ENCODE measurements around the gene GABBR2.
"Not testable (repeated sequence)": the region's sequence is repeated elsewhere in the genome, so short reads cannot be mapped to it uniquely, and the experiment has no call there.

Gene GABBR2

GRCh38 chr9:98516205-98516896 lies 192.4 kb downstream of the GABBR2 start:
- Histone ChIP-seq H3K9ac (ENCODE audit: low read depth, low read length) (no peak overlapping the region), H3K4me3 (ENCODE audit: low read length) (no peak overlapping the region), H3K9me3 (replicated peaks; ENCODE audit: low read length) (no peaks in the 10 kb centered on the region), H3K4me1 (ENCODE audit: control insufficient read depth, insufficient read depth, low read length) (peaks cover 13% of the 10 kb centered on the region), H3K27me3 (ENCODE audit: control insufficient read depth, insufficient read depth, low read length) (no peaks in the 10 kb centered on the region), H3K36me3 (ENCODE audit: insufficient read depth, low read length) (no peaks in the 10 kb centered on the region), H3K4me2 (ENCODE audit: low read length) (no peak overlapping the region)

- H3K9ac ChIP-seq (ENCODE audit: low read depth, low read length) = no peak overlapping the region
These were observed 193.1 kb downstream of the GABBR2 start for GRCh38 chr9:98515506-98516204.

GRCh38 chr9:98514841-98515240 lies 193.9 kb downstream of the GABBR2 start:
- Histone ChIP-seq H3K27me3 (ENCODE audit: control insufficient read depth, insufficient read depth, low read length) (no peaks in the 10 kb centered on the region), H3K4me2 (ENCODE audit: low read length) (no peak overlapping the region), H3K36me3 (ENCODE audit: insufficient read depth, low read length) (no peaks in the 10 kb centered on the region), H3K9me3 (replicated peaks; ENCODE audit: low read length) (no peaks in the 10 kb centered on the region), H3K9ac (ENCODE audit: low read depth, low read length) (no peak overlapping the region), H3K4me3 (ENCODE audit: low read length) (no peak overlapping the region), H3K4me1 (ENCODE audit: control insufficient read depth, insufficient read depth, low read length) (no peaks in the 10 kb centered on the region)

More at GRCh38 chr9:98515506-98516204, 193.1 kb downstream of the GABBR2 start:
- no peaks in the 10 kb centered on the region for H3K27me3 ChIP-seq (ENCODE audit: control insufficient read depth, insufficient read depth, low read length)
- H3K36me3 ChIP-seq (ENCODE audit: insufficient read depth, low read length) = no peaks in the 10 kb centered on the region
- H3K4me3 ChIP-seq (ENCODE audit: low read length) = no peak overlapping the region
- H3K4me1 ChIP-seq (ENCODE audit: control insufficient read depth, insufficient read depth, low read length) = peaks cover 6% of the 10 kb centered on the region
- no peak overlapping the region for H3K4me2 ChIP-seq (ENCODE audit: low read length)
- no peaks in the 10 kb centered on the region for H3K9me3 ChIP-seq (replicated peaks; ENCODE audit: low read length)

GRCh38 chr9:98508217-98508919 lies 200.4 kb downstream of the GABBR2 start:
- not testable (repeated sequence) for H3K4me2 ChIP-seq (ENCODE audit: low read length); H3K4me1 ChIP-seq (ENCODE audit: control insufficient read depth, insufficient read depth, low read length); H3K36me3 ChIP-seq (ENCODE audit: insufficient read depth, low read length); H3K9ac ChIP-seq (ENCODE audit: low read depth, low read length); H3K9me3 ChIP-seq (replicated peaks; ENCODE audit: low read length); H3K4me3 ChIP-seq (ENCODE audit: low read length)
- H3K27me3 ChIP-seq (ENCODE audit: control insufficient read depth, insufficient read depth, low read length) = peaks cover 10% of the 10 kb centered on the region

GRCh38 chr9:98506422-98507054 lies 202.2 kb downstream of the GABBR2 start:
- Histone ChIP-seq H3K9ac (ENCODE audit: low read depth, low read length) (no peak overlapping the region), H3K4me1 (ENCODE audit: control insufficient read depth, insufficient read depth, low read length) (peaks cover 14% of the 10 kb centered on the region), H3K4me2 (ENCODE audit: low read length) (no peak overlapping the region), H3K36me3 (ENCODE audit: insufficient read depth, low read length) (no peaks in the 10 kb centered on the region), H3K4me3 (ENCODE audit: low read length) (no peak overlapping the region), H3K27me3 (ENCODE audit: control insufficient read depth, insufficient read depth, low read length) (peaks cover 10% of the 10 kb centered on the region), H3K9me3 (replicated peaks; ENCODE audit: low read length) (no peaks in the 10 kb centered on the region)

- Histone ChIP-seq H3K4me1 (ENCODE audit: control insufficient read depth, insufficient read depth, low read length) (peaks cover 14% of the 10 kb centered on the region), H3K36me3 (ENCODE audit: insufficient read depth, low read length) (no peaks in the 10 kb centered on the region), H3K4me3 (ENCODE audit: low read length) (no peak overlapping the region), H3K4me2 (ENCODE audit: low read length) (no peak overlapping the region), H3K9ac (ENCODE audit: low read depth, low read length) (no peak overlapping the region), H3K27me3 (ENCODE audit: control insufficient read depth, insufficient read depth, low read length) (peaks cover 10% of the 10 kb centered on the region), H3K9me3 (replicated peaks; ENCODE audit: low read length) (no peaks in the 10 kb centered on the region)
These were observed 204.1 kb downstream of the GABBR2 start for GRCh38 chr9:98504298-98505282.

- Histone ChIP-seq H3K36me3 (ENCODE audit: insufficient read depth, low read length) (no peaks in the 10 kb centered on the region), H3K4me1 (ENCODE audit: control insufficient read depth, insufficient read depth, low read length) (peaks cover 14% of the 10 kb centered on the region), H3K4me3 (ENCODE audit: low read length) (no peak overlapping the region), H3K27me3 (ENCODE audit: control insufficient read depth, insufficient read depth, low read length) (peaks cover 10% of the 10 kb centered on the region), H3K9me3 (replicated peaks; ENCODE audit: low read length) (no peaks in the 10 kb centered on the region), H3K4me2 (ENCODE audit: low read length) (no peak overlapping the region), H3K9ac (ENCODE audit: low read depth, low read length) (no peak overlapping the region)
These were observed 204.9 kb downstream of the GABBR2 start for GRCh38 chr9:98503867-98504266.

GRCh38 chr9:98502976-98503325 lies 205.8 kb downstream of the GABBR2 start:
- Histone ChIP-seq H3K27me3 (ENCODE audit: control insufficient read depth, insufficient read depth, low read length) (peaks cover 10% of the 10 kb centered on the region), H3K4me2 (ENCODE audit: low read length) (peak overlapping the region; percentile 17), H3K36me3 (ENCODE audit: insufficient read depth, low read length) (no peaks in the 10 kb centered on the region), H3K9me3 (replicated peaks; ENCODE audit: low read length) (no peaks in the 10 kb centered on the region), H3K4me1 (ENCODE audit: control insufficient read depth, insufficient read depth, low read length) (peaks cover 14% of the 10 kb centered on the region), H3K9ac (ENCODE audit: low read depth, low read length) (peak overlapping the region; percentile 46), H3K4me3 (ENCODE audit: low read length) (no peak overlapping the region)

- H3K4me1 ChIP-seq (ENCODE audit: control insufficient read depth, insufficient read depth, low read length) = peaks cover 14% of the 10 kb centered on the region
- H3K9me3 ChIP-seq (replicated peaks; ENCODE audit: low read length) = no peaks in the 10 kb centered on the region
- H3K36me3 ChIP-seq (ENCODE audit: insufficient read depth, low read length) = no peaks in the 10 kb centered on the region
- H3K27me3 ChIP-seq (ENCODE audit: control insufficient read depth, insufficient read depth, low read length) = peaks cover 10% of the 10 kb centered on the region
- H3K4me2 ChIP-seq (ENCODE audit: low read length) = peak overlapping the region; percentile 17
- no peak overlapping the region for H3K4me3 ChIP-seq (ENCODE audit: low read length)
- H3K9ac ChIP-seq (ENCODE audit: low read depth, low read length) = peak overlapping the region; percentile 46
These were observed 206.3 kb downstream of the GABBR2 start for GRCh38 chr9:98502311-98502975.

GRCh38 chr9:98501819-98502218 lies 206.9 kb downstream of the GABBR2 start:
- no peaks in the 10 kb centered on the region for H3K36me3 ChIP-seq (ENCODE audit: insufficient read depth, low read length)
- no peak overlapping the region for H3K4me2 ChIP-seq (ENCODE audit: low read length)
- no peak overlapping the region for H3K9ac ChIP-seq (ENCODE audit: low read depth, low read length)
- H3K4me1 ChIP-seq (ENCODE audit: control insufficient read depth, insufficient read depth, low read length) = peaks cover 14% of the 10 kb centered on the region
- no peak overlapping the region for H3K4me3 ChIP-seq (ENCODE audit: low read length)
- H3K27me3 ChIP-seq (ENCODE audit: control insufficient read depth, insufficient read depth, low read length) = peaks cover 4% of the 10 kb centered on the region
- H3K9me3 ChIP-seq (replicated peaks; ENCODE audit: low read length) = no peaks in the 10 kb centered on the region

All from skeletal muscle satellite cell (primary cell).